Progenitor cell of endocrine pancreas (in vitro differentiated cells): Measurements from ENCODE around the gene FABP6. TPM values are rescaled to one million over a fixed set of nuclear protein-coding genes. Genes with fewer than 3 reads are reported as not detected.
A peak's percentile ranks its signal among the peaks of the same experiment; 100 is the strongest.
"Not testable (repeated sequence)": the region's sequence is repeated elsewhere in the genome, so short reads cannot be mapped to it uniquely, and the experiment has no call there.

Experiments
- DNase-seq: peaks from one replicate; pipeline ENCODE4 v3.0.0; 2021; ENCODE audit warnings: low spot score; ENCODE audit not compliant: unreplicated experiment
- H3K27ac Mint-ChIP-seq: 2 replicates; pipeline ENCODE4 v1.8.0; 2021; ENCODE audit warnings: mild to moderate bottlenecking, moderate library complexity, mixed read lengths
- H3K27me3 Mint-ChIP-seq: 2 replicates; pipeline ENCODE4 v1.8.0; 2021; ENCODE audit warnings: mixed read lengths
- H3K36me3 Mint-ChIP-seq: 2 replicates; pipeline ENCODE4 v1.8.0; 2022; ENCODE audit warnings: mixed read lengths; ENCODE audit not compliant: insufficient read depth
- H3K4me1 Mint-ChIP-seq: 2 replicates; pipeline ENCODE4 v1.8.0; 2021; ENCODE audit warnings: low read depth, mixed read lengths
- H3K4me3 Mint-ChIP-seq: 2 replicates; pipeline ENCODE4 v1.8.0; 2021; ENCODE audit warnings: low read depth, mild to moderate bottlenecking, moderate library complexity, mixed read lengths
- H3K9me3 Mint-ChIP-seq: 2 replicates; pipeline ENCODE4 v1.8.0; 2021; ENCODE audit warnings: low read depth, mixed read lengths
- CTCF ChIP-seq: fragments of 200-600 bp; sonication (generic); IDR thresholded peaks from one replicate; pipeline ENCODE4 v1.5.0; 2021; ENCODE audit warnings: antibody characterized with exemption, mild to moderate bottlenecking; ENCODE audit not compliant: unreplicated experiment
- total RNA-seq: library from RNA; stranded (reverse); gene quantifications from 2 replicates; pipeline ENCODE4 v1.2.1, GENCODE V29; 2021

FABP6 gene
- total RNA-seq, 1 donor from 2014 or later: 0.55 TPM

GRCh38 chr5:160186480-160186879, 42.8 kb upstream of the FABP6 start:
- TF ChIP-seq CTCF: no peak
- Mint-ChIP-seq H3K27ac (peak overlapping the region; percentile 8), H3K4me1 (peaks cover 6% of the 10 kb centered on the region), H3K9me3 (peaks cover 9% of the 10 kb centered on the region), H3K36me3 (peaks cover 2% of the 10 kb centered on the region), H3K27me3 (no peaks in the 10 kb centered on the region), H3K4me3 (no peak overlapping the region)
- DNase-seq: no peak

GRCh38 chr5:160187091-160187490, 42.2 kb upstream of the FABP6 start:
- H3K9me3 Mint-ChIP-seq: peaks cover 9% of the 10 kb centered on the region
- DNase-seq: no peak
- H3K4me3 Mint-ChIP-seq: peak overlapping the region; percentile 10
- no peak for TF ChIP-seq CTCF
- peak overlapping the region; percentile 89 for H3K27ac Mint-ChIP-seq
- peaks cover 6% of the 10 kb centered on the region for H3K4me1 Mint-ChIP-seq
- no peaks in the 10 kb centered on the region for H3K27me3 Mint-ChIP-seq
- H3K36me3 Mint-ChIP-seq: peaks cover 2% of the 10 kb centered on the region

- H3K4me3 Mint-ChIP-seq: peak overlapping the region; percentile 64
- no peak for TF ChIP-seq CTCF
- H3K4me1 Mint-ChIP-seq: peaks cover 6% of the 10 kb centered on the region
- no peaks in the 10 kb centered on the region for H3K27me3 Mint-ChIP-seq
- H3K9me3 Mint-ChIP-seq: peaks cover 12% of the 10 kb centered on the region
- peak; percentile 33 for DNase-seq
- peak overlapping the region; percentile 86 for H3K27ac Mint-ChIP-seq
- peaks cover 2% of the 10 kb centered on the region for H3K36me3 Mint-ChIP-seq
Observed at GRCh38 chr5:160188141-160189015, 40.9 kb upstream of the FABP6 start.

- no peak for DNase-seq
- H3K4me3 Mint-ChIP-seq: no peak overlapping the region
- H3K4me1 Mint-ChIP-seq: peaks cover 4% of the 10 kb centered on the region
- peaks cover 3% of the 10 kb centered on the region for H3K9me3 Mint-ChIP-seq
- H3K27ac Mint-ChIP-seq: no peak overlapping the region
- H3K27me3 Mint-ChIP-seq: peaks cover 13% of the 10 kb centered on the region
- no peak for TF ChIP-seq CTCF
- no peaks in the 10 kb centered on the region for H3K36me3 Mint-ChIP-seq
Observed at GRCh38 chr5:160192424-160192823, 36.9 kb upstream of the FABP6 start.

- H3K4me3 Mint-ChIP-seq, DNase-seq, H3K27ac Mint-ChIP-seq, H3K4me1 Mint-ChIP-seq, H3K9me3 Mint-ChIP-seq, H3K36me3 Mint-ChIP-seq: not testable (repeated sequence)
- peaks cover 18% of the 10 kb centered on the region for H3K27me3 Mint-ChIP-seq
Observed at GRCh38 chr5:160193076-160193475, 36.2 kb upstream of the FABP6 start.

- Mint-ChIP-seq H3K4me1 (peaks cover 12% of the 10 kb centered on the region), H3K27me3 (peaks cover 25% of the 10 kb centered on the region)
- H3K36me3 Mint-ChIP-seq, DNase-seq, H3K4me3 Mint-ChIP-seq, H3K9me3 Mint-ChIP-seq, H3K27ac Mint-ChIP-seq: not testable (repeated sequence)
Observed at GRCh38 chr5:160193790-160194189, 35.5 kb upstream of the FABP6 start.
